HG03565 (cell line): ENCODE measurements around the gene TUBA4A.
A peak's percentile ranks its signal among the peaks of the same experiment; 100 is the strongest.
"Not testable (repeated sequence)": the region's sequence is repeated elsewhere in the genome, so short reads cannot be mapped to it uniquely, and the experiment has no call there.

Experiments
- ATAC-seq: cut with Tn5 transposase; IDR thresholded peaks from one replicate; pipeline ENCODE4 v1.9.1; 2021; ENCODE audit warnings: mild to moderate bottlenecking, moderate library complexity; ENCODE audit not compliant: unreplicated experiment

Gene TUBA4A

DNA sequence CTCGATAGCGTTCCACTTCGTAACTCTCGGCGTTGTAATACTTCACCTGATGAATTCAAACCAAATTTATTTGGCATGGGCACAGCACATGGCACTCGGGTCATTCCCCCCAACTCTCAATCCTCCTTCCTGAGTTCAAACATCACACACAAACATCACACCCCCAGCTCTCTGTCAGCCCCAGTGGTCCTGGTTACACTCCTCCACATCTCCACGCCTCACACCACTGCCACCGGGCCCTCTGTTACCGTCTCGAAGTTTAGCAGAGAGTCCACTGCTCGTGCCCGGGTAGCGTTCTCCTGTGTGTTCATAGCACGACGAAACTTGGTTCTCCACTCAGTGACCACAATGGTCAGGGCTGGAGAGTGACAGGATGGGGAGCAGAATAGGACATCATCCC is 39.6 kb downstream of the TUBA4A start:
- ATAC-seq = no peak

- ATAC-seq = no peak
Observed at GRCh38 chr2:219213486-219214071, 40.1 kb downstream of the TUBA4A start.

GRCh38 chr2:219213026-219213415 is 40.7 kb downstream of the TUBA4A start:
- ATAC-seq = no peak

- ATAC-seq = no peak
Observed at GRCh38 chr2:219210886-219211362, 42.8 kb downstream of the TUBA4A start.

DNA sequence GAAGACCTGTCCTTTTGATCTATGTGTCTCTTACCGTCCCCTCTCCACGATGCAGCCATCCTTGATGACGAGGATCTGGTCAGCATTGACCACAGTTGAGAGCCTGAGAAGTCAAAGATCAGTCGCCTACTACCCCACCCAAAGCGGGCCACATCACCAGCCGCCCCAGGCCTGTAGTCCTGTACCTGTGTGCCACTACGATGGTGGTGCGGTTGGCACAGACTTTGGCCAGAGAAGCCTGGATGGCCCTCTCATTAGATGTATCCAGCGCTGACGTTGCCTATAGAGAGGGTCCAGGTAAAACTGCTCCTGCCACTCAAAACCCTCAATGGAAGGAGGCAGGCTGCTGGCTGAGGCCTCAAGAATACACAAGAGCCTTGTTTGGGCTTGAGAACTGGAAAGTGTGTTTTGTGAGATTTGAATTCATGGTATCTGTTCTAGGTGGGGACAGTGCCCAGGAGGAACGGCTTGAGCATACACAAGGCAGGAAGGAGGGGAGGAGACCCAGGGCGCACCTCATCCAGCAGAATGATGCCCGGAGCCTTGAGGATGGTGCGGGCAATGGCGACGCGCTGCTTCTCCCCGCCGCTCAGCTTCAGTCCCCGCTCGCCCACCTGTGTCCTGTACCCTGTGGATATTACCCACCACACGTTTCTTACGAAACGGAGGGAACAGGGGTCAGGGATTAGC is 43.4 kb downstream of the TUBA4A start:
- ATAC-seq = no peak

GRCh38 chr2:219209236-219210195 is 44.2 kb downstream of the TUBA4A start:
- no peak for ATAC-seq

DNA sequence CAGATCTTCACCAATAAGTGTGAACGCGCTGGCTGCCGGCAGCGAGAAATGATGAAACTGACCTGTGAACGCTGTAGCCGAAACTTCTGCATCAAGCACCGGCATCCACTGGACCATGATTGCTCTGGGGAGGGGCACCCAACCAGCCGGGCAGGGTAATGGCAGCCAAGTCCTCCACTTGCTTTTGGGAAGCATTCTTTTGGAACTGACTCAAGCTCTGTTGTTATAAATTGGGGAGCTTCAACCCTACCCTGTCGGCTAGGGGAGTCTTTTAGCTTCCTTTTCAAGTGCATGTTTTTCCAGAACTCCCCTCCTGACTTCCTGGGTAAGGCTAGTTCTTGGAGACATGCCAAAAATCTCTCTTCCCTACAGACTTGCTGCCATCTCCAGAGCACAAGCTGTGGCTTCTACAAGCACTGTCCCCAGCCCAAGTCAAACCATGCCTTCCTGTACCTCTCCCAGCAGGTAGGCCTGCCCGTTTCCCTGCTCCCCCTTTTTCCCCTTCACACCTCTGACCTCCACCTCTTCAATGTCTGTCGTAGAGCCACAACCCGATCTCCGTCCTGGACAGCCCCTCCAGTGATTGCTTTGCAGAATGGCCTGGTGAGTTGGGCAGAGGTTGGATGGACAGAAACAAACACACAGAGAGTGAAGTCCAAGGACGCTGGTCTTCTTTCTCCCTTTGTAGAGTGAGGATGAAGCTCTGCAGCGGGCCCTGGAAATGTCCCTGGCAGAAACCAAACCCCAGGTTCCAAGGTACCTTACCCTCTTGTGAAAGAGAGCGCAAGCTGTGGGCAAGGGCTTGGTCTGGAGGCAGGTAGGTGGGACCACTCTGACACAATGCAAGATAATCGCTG is 45.6 kb downstream of the TUBA4A start:
- no peak for ATAC-seq

DNA sequence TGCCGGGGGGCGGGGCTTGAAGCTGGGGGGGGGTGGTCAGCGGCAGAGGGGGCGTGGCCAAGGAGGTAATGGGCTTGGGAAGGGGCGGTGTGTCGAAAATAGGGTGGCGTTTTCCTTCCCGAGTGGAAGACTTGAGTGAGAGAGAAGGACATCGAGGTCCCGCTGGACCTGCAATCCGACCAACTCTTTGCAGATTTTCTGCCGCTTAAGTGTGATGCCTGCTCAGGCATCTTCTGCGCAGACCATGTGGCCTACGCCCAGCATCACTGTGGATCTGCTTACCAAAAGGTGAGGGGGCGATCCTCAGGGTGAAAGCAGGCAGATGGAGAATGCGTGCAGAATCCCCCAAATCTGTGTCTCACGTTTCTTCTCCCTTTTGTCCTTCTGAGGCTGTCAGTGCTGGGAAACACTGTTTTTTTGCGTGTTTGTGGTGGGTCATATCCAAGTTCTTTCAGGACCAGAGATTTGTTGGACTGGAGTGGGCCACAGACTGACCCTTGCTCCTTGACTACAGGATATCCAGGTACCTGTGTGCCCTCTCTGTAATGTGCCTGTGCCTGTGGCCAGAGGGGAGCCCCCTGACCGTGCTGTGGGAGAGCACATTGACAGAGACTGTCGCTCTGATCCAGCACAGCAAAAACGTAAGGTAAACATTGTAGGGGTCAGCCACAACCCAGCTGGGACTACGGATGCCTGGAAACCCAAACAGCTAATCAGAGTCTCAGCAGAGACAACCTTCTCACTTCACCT is 46.4 kb downstream of the TUBA4A start:
- ATAC-seq = no peak

DNA sequence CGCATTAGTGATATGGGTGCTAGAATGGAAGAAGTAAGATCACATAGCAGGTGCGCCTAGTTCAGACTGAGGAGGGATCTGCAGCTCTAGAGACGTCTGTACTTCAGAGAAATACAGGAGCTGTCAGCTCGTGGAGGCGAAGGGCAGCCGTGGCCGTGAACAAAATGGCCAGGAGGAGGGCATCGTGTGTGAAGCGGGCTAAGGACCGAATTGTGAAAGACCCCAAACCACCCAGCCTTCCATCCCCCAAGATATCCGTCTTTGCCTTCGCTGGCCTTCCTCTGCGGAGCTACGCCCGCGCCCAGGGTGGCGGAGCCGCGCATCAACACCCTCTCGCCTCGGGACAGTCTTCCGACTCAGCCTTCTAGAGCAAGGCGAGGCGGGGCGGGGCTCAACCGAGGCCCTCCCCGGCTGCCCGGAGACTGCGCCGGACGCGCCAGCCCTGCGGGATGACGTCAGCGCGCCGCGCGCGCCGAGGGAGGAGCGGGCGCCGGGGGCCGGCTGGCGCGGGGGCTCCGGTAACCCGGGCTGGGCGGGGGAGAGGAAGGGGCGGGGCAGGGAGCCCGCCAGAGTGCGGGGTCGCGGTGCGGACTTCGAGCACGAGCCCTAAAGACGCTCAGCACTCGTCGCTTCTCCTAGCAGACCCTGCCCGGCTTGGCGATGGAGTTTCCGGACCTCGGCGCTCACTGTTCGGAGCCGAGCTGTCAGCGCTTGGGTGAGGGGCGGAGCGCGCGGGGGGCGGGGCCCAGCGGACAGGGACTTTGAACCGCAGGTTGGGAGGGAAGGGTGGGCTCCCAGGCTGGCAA is 47.2 kb downstream of the TUBA4A start, which contains the start of gene ZFAND2B:
ZFAND2B (plus strand) TSS at position 455 of the 806 bp plus-strand sequence; CDS start at position 661, 206 bp downstream.
- ATAC-seq = peak; percentile 95

GRCh38 chr2:219205981-219206327 is 47.8 kb downstream of the TUBA4A start:
- no peak for ATAC-seq

DNA sequence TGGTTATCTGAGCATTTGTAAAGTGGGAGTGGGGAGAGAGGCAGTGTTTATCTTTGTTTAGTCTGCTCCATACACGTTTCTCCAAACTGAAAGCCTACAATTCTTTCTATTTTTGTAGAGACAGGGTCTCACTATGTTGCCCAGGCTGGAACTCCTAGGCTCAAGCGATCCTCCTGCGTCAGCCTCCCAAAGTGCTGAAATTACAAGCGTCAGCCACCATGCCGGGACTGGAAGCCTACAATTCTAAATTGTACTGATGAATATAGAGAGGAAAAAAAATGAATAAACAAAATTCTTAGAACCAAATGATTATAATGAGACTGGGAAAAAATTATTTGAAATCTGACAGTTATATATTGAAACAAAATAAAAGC is 48.6 kb downstream of the TUBA4A start:
- ATAC-seq = no peak

DNA sequence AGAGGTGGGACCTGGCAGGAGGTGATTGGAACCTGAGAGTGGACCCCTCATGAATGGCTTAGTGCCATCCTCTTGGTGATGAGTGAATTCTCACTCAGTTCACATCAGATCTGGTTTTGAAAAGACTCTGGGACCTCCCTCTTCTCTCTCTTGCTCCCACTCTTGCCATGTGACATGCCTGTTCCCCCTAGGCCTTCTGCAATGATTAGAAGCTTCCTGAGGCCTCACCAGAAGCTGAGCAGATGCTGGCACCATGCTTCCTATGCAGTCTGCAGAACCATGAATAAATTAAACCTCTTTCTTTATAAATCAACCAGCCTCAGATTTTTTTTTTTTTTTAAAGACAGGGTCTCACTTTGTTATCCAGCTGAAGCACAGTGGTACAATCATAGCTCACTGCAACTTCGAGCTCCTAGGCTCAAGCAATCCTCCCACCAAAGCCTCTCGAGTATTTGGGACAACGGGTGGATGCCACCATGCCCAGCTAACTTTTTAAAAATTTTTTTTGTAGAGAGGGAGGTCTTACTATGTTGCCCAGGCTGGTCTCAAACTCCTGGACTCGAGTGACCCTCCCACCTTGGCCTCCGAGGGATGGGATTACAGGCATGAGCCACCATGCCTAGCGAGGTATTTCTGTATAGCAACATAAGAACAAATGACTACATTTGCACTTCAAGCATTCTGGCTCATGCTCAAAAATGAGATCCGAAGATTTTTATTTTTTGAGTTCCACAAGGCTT is 49.1 kb downstream of the TUBA4A start:
- no peak for ATAC-seq

- ATAC-seq = not testable (repeated sequence)
Observed at GRCh38 chr2:219201331-219201730, 52.4 kb downstream of the TUBA4A start.

GRCh38 chr2:219200502-219201326 is 53.0 kb downstream of the TUBA4A start:
- not testable (repeated sequence) for ATAC-seq
